GM12878 (cell line): ENCODE data around the gene ZACN. TPM values are rescaled to one million over a fixed set of nuclear protein-coding genes. Genes with fewer than 3 reads are reported as not detected.

Source experiments
- ATAC-seq: fragments of 200-7000 bp; cut with Tn5 transposase; 3 replicates; pipeline ENCODE4 v1.9.1; 2020; ENCODE audit warnings: mild to moderate bottlenecking, moderate library complexity
- BruUV-seq: library from RNA; stranded (reverse); fragments of 400-500 nt; replicated peaks from 2 replicates; lab custom pipeline; 2021; lab: Mats Ljungman, UMichigan
- CTCF ChIA-PET: fragments of 300-600 bp; sonication (Branson Sonifier 250); formaldehyde crosslinking; extraction: SDS; loops from one replicate; lab custom pipeline; 2021; ENCODE audit warnings: inconsistent platforms; lab: Yijun Ruan, JAX
- POLR2A ChIA-PET: fragments of 350-600 bp; formaldehyde crosslinking; extraction: SDS; loops from one replicate; lab custom pipeline; 2021; ENCODE audit warnings: inconsistent platforms; lab: Charles Lee
- RAD21 ChIA-PET: fragments of 300-600 bp; sonication (Branson Sonifier 250); formaldehyde crosslinking; loops from one replicate; lab custom pipeline; 2023; ENCODE audit warnings: antibody characterized with exemption; ENCODE audit not compliant: unreplicated experiment; lab: Charles Lee
- SMC1A ChIA-PET: fragments of 300-600 bp; sonication (Branson Sonifier 250); formaldehyde crosslinking; loops from one replicate; lab custom pipeline; 2023; ENCODE audit not compliant: unreplicated experiment, uncharacterized antibody; lab: Charles Lee
- DNase-seq: peaks from one replicate; pipeline ENCODE4 v3.0.0-alpha.2; 2011; ENCODE audit warnings: low read depth, low spot score
- FAIRE-seq: peaks from 3 replicates; lab custom pipeline; 2011; peaks lifted over from hg19 to GRCh38; lab: Jason Lieb, UNC
- H2AFZ ChIP-seq: 2 replicates; pipeline ENCODE4 v1.6.0; 2011; ENCODE audit warnings: low read depth, low read length, control low read depth; ENCODE audit not compliant: control insufficient read depth
- H3K27ac ChIP-seq: 2 replicates; pipeline ENCODE4 v1.5.1; 2011; ENCODE audit warnings: control low read depth; ENCODE audit not compliant: control insufficient read depth, insufficient read depth
- H3K27me3 ChIP-seq, 2 experiments: replicated peaks in 1 of 2; 2 replicates each; pipeline versions ENCODE4 v1.6.0 to v1.6.1; 2011; ENCODE audit warnings: low read length in 1 of 2; ENCODE audit not compliant: control insufficient read depth in 2 of 2, insufficient read depth in 2 of 2
- H3K36me3 ChIP-seq, 2 experiments: 2 replicates each; pipeline ENCODE4 v1.5.1; 2011; ENCODE audit warnings: low read length in 1 of 2; ENCODE audit not compliant: control insufficient read depth in 2 of 2, insufficient read depth in 2 of 2
- H3K4me1 ChIP-seq: 2 replicates; pipeline ENCODE4 v1.6.1; 2011; ENCODE audit warnings: mild to moderate bottlenecking, low read length, moderate library complexity, mixed read lengths; ENCODE audit not compliant: control insufficient read depth, insufficient read depth
- H3K4me2 ChIP-seq: 2 replicates; pipeline ENCODE4 v1.6.0; 2011; ENCODE audit warnings: control low read depth; ENCODE audit not compliant: control insufficient read depth, insufficient read depth
- H3K4me3 ChIP-seq: fragments of 200-600 bp; sonication (generic); 2 replicates; pipeline ENCODE4 v1.5.1; 2016
- H3K79me2 ChIP-seq: 2 replicates; pipeline ENCODE4 v1.6.0; 2011; ENCODE audit warnings: low read length; ENCODE audit not compliant: control insufficient read depth, insufficient read depth
- H3K9ac ChIP-seq: 2 replicates; pipeline ENCODE4 v1.8.0; 2011; ENCODE audit warnings: low read length, control low read depth, mixed read lengths; ENCODE audit not compliant: control insufficient read depth, insufficient read depth
- H3K9me3 ChIP-seq: replicated peaks from 3 replicates; pipeline ENCODE4 v1.5.1; 2011; ENCODE audit warnings: mild to moderate bottlenecking, low read length; ENCODE audit not compliant: control insufficient read depth, insufficient read depth
- H4K20me1 ChIP-seq: 2 replicates; pipeline ENCODE4 v1.6.0; 2011; ENCODE audit not compliant: control insufficient read depth, insufficient read depth
- CBX5 ChIP-seq: sonication (generic); IDR thresholded peaks from 2 replicates; pipeline ENCODE4 v1.6.1; 2016; ENCODE audit warnings: low read depth, moderate library complexity, mild to moderate bottlenecking, inconsistent platforms
- ETV6 ChIP-seq, 2 experiments: fragments of 450-650 bp in 1 of 2; IDR thresholded peaks in 1 of 2; conservative IDR thresholded peaks in 1 of 2; 2 replicates each; pipeline ENCODE4 v1.6.1; 2014; ENCODE audit warnings: antibody characterized with exemption in 1 of 2, borderline replicate concordance in 1 of 2, low read depth in 1 of 2, mild to moderate bottlenecking in 1 of 2, moderate library complexity in 1 of 2
- KLF5 ChIP-seq: fragments of 450-650 bp; IDR thresholded peaks from 2 replicates; pipeline ENCODE4 v1.6.1; 2014; ENCODE audit warnings: mild to moderate bottlenecking; ENCODE audit not compliant: partially characterized antibody
- SMC3 ChIP-seq: IDR thresholded peaks from 2 replicates; pipeline ENCODE4 v1.6.1; 2011; ENCODE audit warnings: low read length, improper control_type of control experiment, borderline replicate concordance
- SUZ12 ChIP-seq: fragments of 200-600 bp; sonication (generic); IDR thresholded peaks from one replicate; pipeline ENCODE4 v1.6.1; 2018; ENCODE audit warnings: antibody characterized with exemption, mild to moderate bottlenecking; ENCODE audit not compliant: unreplicated experiment
- ZNF687 ChIP-seq: fragments of 450-650 bp; IDR thresholded peaks from 2 replicates; pipeline ENCODE4 v1.6.1; 2017; ENCODE audit warnings: mild to moderate bottlenecking, moderate library complexity
- WGBS: methylation state at CpG from one replicate; pipeline ENCODE4 v1.1.6; 2016; ENCODE audit warnings: low lambda C conversion rate; ENCODE audit not compliant: insufficient replicate concordance, insufficient coverage; ENCODE audit errors: missing lambda C conversion rate; 5-methylcytosine and 5-hydroxymethylcytosine counted together
- in situ Hi-C: fragments of 300-500 bp; cut with MboI; formaldehyde crosslinking; loops from 9 replicates; pipeline ENCODE4 v1.14.3; 2018; ENCODE audit warnings: mixed read lengths
- intact Hi-C: fragments of 100-400 bp; cut with micrococcal nuclease; formaldehyde crosslinking; loops from one replicate; pipeline ENCODE4 v1.14.2; 2022; ENCODE audit not compliant: unreplicated experiment
- polyA plus RNA-seq, 11 experiments: library from polyadenylated mRNA; depleted of rRNA in 4 of 11; unstranded in 6 of 11; stranded (reverse) in 5 of 11; fragments of >200 nt; fragmentation: Nextera tagmentation in 4 of 11; fragmentation: Illumina TruSeq in 1 of 11; extraction: Ambion mirVana in 4 of 11; extraction: Trizol in 1 of 11; gene quantifications; 1 replicate in 1 of 11; 2 replicates in 10 of 11; pipeline versions ENCODE4 v1.2.1 to v1.2.3, GENCODE V29; 2011 to 2016; ENCODE audit warnings: inconsistent platforms in 2 of 11, missing spikeins in 2 of 11, low read depth in 1 of 11
- total RNA-seq, 4 experiments: library from RNA; depleted of rRNA in 3 of 4; stranded (reverse); fragments of >200 nt in 3 of 4; fragmentation: Illumina TruSeq in 1 of 4; extraction: Trizol in 1 of 4; gene quantifications; 2 replicates each; pipeline versions ENCODE4 v1.2.1 to v1.2.3, GENCODE V29; 2013 to 2021
- TF ChIP-seq, protein P1 (sequence below): fragments of 450-650 bp; IDR thresholded peaks from 2 replicates; pipeline ENCODE4 v1.6.1; 2017; ENCODE audit warnings: borderline replicate concordance
- TF ChIP-seq, protein P2 (sequence below): fragments of 450-650 bp; formaldehyde crosslinking; IDR thresholded peaks from 2 replicates; pipeline ENCODE4 v1.4.0; 2020; ENCODE audit warnings: mild to moderate bottlenecking, moderate library complexity

Gene ZACN
- total and polyA plus RNA-seq, 10 of the 15 experiments (the other 5 are each of a cell fraction or from before 2014, with no cell fraction given): 0.06 to 11.3 (median 0.47) TPM; not detected in 2

DNA sequence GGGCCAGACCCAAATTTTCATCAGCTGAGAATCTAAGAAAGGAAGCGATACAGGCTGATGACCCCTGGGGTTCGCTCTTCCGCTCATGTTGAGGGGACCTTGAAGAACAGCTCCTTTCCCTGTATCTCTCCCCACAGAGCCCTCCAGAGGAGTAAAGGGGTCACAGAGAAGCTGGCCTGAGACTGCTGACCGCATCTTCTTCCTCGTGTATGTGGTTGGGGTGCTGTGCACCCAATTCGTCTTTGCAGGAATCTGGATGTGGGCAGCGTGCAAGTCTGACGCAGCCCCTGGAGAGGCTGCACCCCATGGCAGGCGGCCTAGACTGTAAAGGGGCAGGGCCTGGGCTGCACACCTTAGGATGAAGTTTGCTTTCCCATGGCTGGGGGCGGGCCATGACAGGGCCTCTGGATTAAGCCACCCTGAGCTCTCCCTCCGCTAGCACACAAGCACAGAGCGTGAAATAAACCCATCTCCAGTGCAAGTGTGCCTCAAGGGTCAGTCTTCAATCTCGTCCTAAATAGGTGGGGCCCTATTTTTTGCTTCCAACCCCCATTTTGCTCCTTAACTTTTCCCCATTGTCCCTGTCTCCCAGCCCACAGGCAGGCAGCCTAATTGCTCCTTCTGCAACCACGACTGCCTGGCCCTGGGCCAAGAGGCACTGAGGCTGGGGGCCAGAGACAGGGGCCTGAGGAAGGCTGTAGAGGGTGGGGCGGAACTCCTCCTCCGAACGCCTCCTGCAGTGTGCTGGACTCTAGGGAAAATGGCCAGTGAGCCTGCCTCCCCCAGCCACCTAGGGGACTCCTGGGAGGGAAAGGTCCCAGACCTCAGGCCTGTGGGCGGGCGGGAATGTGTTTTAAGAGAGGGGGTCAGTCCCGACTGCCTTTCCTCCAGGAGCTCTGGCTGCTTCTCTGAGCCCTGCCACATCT, 3.6 kb downstream of the ZACN start:
- no peaks in the 10 kb centered on the region for H3K4me1 ChIP-seq
- POLR2A ChIA-PET: no interaction called here
- H3K9me3 ChIP-seq: no peaks in the 10 kb centered on the region
- H3K27ac ChIP-seq: no peak overlapping the region
- no peaks in the 10 kb centered on the region for H3K79me2 ChIP-seq
- H2AFZ ChIP-seq: no peak overlapping the region
- H3K4me3 ChIP-seq: no peak overlapping the region
- intact Hi-C loops (no loop called here), in situ Hi-C loops (no loop called here)
- no peak for FAIRE-seq
- no peaks in the 10 kb centered on the region for H4K20me1 ChIP-seq
- CTCF ChIA-PET: interaction anchor here (0.7 kb wide), 1 partner anchor 70 kb away, joined by 3 read pairs; no protein-coding TSS in a partner anchor
- H3K9ac ChIP-seq: no peak overlapping the region
- SMC1A ChIA-PET: interaction anchor here (1.0 kb wide), 1 partner anchor 541 kb away, joined by 3 read pairs; no protein-coding TSS in a partner anchor
- H3K27me3 ChIP-seq: no peaks in the 10 kb centered on the region; a peak in 1 of 4 replicates
- ATAC-seq: no peak
- no peak overlapping the region for H3K4me2 ChIP-seq
- TSS peak; percentile 40 for BruUV-seq
- 75% methylated on average over 20 of the region's 20 CpGs for WGBS
- RAD21 ChIA-PET: no interaction called here
- peaks cover 5 to 13% of the 10 kb centered on the region in 2 experiments; a peak in 3 of 4 replicates for H3K36me3 ChIP-seq
- no peak for DNase-seq
- no peak for TF ChIP-seq ETV6 (conservative IDR thresholded peaks at IDR 0.05 in 1 of 2, IDR thresholded peaks at IDR 0.05 in 1 of 2; ENCODE audit: borderline replicate concordance in 1 of 2, low read depth in 1 of 2)
- no peak for TF ChIP-seq ZNF687
- TF ChIP-seq, protein P1, sequence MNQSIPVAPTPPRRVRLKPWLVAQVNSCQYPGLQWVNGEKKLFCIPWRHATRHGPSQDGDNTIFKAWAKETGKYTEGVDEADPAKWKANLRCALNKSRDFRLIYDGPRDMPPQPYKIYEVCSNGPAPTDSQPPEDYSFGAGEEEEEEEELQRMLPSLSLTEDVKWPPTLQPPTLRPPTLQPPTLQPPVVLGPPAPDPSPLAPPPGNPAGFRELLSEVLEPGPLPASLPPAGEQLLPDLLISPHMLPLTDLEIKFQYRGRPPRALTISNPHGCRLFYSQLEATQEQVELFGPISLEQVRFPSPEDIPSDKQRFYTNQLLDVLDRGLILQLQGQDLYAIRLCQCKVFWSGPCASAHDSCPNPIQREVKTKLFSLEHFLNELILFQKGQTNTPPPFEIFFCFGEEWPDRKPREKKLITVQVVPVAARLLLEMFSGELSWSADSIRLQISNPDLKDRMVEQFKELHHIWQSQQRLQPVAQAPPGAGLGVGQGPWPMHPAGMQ: no peak
- no peak for TF ChIP-seq SMC3
- TF ChIP-seq SUZ12: no peak
- TF ChIP-seq CBX5: no peak
- TF ChIP-seq, protein P2, sequence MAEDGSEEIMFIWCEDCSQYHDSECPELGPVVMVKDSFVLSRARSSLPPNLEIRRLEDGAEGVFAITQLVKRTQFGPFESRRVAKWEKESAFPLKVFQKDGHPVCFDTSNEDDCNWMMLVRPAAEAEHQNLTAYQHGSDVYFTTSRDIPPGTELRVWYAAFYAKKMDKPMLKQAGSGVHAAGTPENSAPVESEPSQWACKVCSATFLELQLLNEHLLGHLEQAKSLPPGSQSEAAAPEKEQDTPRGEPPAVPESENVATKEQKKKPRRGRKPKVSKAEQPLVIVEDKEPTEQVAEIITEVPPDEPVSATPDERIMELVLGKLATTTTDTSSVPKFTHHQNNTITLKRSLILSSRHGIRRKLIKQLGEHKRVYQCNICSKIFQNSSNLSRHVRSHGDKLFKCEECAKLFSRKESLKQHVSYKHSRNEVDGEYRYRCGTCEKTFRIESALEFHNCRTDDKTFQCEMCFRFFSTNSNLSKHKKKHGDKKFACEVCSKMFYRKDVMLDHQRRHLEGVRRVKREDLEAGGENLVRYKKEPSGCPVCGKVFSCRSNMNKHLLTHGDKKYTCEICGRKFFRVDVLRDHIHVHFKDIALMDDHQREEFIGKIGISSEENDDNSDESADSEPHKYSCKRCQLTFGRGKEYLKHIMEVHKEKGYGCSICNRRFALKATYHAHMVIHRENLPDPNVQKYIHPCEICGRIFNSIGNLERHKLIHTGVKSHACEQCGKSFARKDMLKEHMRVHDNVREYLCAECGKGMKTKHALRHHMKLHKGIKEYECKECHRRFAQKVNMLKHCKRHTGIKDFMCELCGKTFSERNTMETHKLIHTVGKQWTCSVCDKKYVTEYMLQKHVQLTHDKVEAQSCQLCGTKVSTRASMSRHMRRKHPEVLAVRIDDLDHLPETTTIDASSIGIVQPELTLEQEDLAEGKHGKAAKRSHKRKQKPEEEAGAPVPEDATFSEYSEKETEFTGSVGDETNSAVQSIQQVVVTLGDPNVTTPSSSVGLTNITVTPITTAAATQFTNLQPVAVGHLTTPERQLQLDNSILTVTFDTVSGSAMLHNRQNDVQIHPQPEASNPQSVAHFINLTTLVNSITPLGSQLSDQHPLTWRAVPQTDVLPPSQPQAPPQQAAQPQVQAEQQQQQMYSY (CRISPR knock-in tag): no peak
- no peak for TF ChIP-seq KLF5
